ENCODE results near the gene MAPK8IP1.

MAPK8IP1 gene

DNA sequence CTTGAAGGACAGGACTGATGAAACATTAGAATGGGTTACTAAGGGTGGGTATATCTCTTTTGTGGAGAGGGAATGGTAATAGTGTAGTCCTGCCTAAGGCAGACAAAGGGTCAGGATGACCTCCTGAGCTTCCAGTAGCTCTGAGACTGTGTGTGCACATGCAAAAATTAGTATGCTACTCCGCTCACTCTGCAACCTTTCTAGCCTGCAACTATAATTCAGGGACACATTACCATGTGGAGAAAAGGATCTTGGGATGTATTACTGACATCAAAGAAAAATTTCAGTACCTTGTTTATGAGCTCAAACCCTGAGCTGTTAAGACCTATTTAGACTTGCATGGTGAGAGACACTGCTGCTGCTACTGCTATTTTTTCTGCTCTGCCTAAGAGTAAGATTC is 62.4 kb downstream of the MAPK8IP1 start:
- DNase-seq, result no peak

DNA sequence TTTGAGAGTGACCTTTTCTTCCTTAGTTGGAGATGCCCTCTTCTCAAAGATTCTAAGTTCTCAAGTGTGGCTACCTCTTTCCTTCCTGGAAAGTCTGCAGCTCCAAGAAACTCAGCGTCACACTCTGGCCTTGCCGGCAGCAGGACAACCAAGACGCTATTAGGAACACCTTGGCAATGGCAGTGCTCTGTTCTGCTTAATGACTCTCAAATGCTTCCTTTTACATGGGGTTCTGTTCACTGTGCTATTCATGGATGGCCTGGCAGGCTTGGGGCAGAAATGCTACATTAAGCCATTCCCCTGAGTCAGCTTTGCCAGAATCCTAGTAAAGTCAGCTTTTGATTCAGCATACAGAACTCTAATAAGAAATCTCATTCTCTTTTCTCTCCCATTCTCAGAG is 62.9 kb downstream of the MAPK8IP1 start:
- no peak for DNase-seq

DNA sequence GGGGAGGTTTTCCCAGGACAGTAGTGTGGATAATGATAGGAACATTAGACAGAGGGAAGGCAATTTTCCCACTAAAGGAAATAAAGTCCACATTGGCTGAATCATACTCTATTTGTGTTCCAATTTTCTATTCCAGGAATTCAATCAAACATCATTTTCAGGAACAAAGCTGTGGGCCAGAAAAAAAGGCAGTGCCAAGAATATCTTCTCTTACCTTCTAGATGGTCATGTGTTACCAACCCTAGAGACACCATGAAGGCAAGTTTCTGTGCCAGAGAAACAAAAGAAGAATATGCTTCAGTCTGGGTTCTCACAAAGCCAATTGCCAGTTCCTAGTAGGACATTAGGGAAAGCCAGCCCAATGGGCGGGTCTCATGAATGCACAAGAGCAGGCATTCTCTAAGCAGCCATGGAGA is 64.5 kb downstream of the MAPK8IP1 start:
- no peak for DNase-seq

Measured in activated CD4-positive, CD25-positive, alpha-beta regulatory T cell (primary cell).